HG03432 (cell line): ENCODE results near the gene LAPTM5.
"Not testable (repeated sequence)": the region's sequence is repeated elsewhere in the genome, so short reads cannot be mapped to it uniquely, and the experiment has no call there.

Experiments
- ATAC-seq: cut with Tn5 transposase; IDR thresholded peaks from one replicate; pipeline ENCODE4 v1.9.1; 2021; ENCODE audit warnings: mild to moderate bottlenecking, moderate library complexity; ENCODE audit not compliant: unreplicated experiment

Gene LAPTM5, protein sequence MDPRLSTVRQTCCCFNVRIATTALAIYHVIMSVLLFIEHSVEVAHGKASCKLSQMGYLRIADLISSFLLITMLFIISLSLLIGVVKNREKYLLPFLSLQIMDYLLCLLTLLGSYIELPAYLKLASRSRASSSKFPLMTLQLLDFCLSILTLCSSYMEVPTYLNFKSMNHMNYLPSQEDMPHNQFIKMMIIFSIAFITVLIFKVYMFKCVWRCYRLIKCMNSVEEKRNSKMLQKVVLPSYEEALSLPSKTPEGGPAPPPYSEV

DNA sequence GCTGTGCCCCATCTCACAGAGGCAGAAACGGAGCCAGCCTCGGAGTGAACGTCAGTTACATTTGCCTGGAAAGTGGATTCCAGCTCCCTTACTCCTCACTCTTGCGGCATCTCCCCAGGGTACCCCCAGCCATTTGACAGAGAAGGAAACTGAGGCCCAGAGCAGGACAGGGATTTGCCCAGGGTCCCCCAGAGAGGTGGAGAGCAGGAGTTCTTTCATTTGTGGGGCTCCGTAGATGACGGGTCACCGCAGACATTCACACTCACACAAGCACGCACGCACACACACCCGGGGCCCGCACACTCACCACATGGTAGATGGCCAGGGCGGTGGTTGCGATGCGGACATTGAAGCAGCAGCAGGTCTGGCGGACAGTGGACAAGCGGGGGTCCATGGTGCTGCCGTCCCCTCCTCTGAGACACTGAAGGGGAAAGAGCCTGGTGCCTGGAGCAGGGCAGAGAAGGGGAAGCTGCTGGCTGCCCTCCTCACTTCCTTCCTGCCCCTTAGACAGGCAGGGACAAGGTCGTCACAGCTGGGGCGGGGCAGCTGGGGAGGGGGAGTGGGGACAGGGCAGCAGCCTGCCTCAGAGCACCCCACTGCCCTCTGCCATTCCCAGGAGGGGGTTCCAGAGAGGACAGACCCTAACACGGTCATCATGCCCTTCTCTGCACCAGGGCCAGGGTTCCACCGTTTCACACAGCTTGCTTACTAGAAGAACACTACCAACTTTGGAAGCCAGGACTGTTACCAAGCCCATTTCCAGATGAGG, at the start of gene LAPTM5:
LAPTM5 (minus strand) TSS at position 423 of the 769 bp plus-strand sequence; CDS start at position 394, 29 bp downstream.
- no peak for ATAC-seq

DNA sequence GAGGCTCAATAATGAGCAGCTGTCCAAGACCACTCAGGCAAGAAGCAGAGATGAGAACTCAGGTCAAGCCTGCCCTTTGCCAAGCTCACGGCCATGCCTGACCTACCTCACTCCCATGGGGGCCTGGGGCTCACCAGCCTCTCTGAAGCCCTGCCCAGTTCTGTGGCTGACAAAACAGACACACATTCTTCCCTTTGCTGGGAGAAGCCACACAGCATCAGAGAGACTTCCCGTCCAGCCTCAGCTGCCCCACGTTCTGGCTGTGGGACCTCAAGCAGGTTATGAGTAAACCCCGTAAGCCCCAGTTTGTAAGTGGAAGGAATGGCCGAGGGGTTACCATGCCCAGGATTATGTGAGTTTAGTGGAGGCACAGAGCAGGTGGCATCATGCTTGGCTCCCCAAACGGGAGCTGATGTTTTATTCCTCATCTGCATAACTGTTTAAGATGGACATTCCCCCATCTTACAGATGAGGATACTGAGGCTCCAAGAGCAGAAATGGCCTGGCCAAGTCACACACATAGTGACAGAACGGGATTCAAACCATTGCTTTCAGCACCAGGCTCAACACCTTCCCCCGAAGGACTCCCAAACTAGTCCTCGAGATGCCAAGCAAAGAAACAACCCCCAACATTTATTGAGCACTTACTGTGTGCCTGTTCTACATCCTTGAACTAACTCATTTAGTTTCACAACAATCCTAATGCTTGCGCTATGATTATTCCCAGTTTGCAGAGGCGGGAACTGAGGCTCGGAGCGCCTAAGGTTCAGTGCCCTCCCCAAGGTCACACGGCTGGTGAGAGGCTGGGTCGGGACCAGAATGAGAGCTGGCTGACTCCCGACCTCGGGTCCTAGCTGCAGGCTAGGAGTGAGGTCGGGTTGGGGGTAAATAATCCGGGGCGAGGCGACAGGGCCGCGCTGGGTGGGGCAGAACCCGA, 49.1 kb upstream of the LAPTM5 start:
- ATAC-seq: no peak

DNA sequence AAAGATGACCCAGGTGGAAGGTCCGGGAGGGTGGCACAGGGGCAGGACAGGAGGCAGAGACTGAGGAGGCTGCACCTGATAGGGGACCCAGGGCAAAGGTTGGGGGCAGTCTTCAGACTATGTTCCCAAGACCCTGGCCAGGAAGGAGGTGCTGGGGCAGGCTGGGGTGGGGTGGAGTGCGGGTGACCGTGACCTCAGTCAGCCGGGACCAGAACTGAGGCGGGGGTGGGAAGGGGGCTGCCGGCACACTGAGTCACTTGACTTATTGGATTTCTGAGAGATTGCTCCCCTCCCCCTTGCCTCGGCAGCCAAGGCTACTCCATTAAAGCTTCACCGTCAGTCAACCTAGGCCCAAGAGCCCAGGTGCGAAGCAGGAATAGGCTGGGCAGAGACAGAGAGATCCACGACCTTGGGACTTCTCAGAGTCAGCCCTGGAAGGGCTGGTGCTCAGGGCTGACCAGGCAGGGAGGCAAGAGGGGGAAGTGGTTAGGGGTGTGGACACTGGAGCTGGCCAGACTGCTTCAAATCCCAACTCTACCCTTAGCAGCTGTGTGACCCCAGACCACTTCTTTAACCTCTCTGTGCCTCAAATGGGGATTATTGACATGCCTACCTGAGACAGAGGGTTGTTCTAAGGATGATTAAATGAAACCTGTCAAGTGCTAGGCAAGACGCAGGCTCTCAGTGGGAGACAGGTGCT, 47.9 kb upstream of the LAPTM5 start:
- ATAC-seq: no peak

DNA sequence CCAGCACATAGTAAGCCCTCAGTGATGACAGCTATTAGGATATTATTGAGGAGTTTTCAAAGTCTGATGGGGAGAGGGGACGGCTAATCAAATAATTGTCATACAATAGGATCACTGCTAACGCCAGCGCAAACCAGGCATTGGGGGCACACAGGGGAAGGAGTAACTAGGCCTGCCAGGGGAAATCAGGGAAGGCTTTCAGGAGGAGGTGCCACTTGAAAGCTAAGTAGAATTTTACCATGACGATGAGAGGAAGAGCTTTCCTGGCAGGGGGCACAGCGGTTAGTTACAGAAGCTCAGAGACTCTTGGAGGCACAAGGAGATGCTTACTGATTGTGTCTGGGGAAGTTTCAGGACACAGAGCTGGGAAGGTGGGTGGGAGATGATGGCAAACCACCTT, 47.2 kb upstream of the LAPTM5 start:
- no peak for ATAC-seq

DNA sequence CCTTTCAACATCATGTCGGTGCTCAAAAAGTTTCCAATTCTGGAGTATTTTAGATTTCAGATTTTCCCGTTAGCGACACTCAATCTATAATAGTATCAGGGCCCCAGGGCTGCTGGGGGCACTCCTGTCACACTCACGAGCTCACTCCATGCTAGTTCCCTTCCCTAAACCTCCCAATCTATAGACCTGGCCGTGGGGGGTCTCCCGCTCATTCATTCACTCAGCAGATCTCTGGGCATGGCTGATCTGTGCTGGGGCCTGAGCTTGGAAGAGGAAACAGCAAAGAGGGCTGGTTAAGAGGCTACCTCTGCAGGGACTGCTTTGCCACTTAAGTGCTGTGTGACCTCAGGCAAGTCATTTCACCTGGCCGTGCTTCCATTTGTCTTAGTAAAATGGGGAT, 46.8 kb upstream of the LAPTM5 start:
- no peak for ATAC-seq

DNA sequence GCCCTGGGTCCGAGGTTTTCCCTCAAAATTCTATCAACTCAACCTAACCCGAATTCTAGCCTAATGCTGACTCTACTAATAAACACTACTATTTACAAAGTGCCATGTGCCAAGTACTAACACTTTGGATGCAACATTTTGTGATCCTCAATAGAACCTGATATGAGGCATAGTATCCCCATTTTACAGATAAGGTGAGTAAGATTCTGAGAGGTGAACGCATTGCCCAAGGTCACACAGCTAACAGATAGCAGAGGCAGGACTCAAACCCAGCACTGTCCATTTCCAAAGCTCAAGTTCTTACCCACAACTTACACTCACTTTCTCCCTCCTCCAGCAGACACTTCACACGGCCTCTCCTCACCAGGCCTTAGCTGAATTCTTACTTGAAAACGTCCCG, 46.0 kb upstream of the LAPTM5 start:
- no peak for ATAC-seq

DNA sequence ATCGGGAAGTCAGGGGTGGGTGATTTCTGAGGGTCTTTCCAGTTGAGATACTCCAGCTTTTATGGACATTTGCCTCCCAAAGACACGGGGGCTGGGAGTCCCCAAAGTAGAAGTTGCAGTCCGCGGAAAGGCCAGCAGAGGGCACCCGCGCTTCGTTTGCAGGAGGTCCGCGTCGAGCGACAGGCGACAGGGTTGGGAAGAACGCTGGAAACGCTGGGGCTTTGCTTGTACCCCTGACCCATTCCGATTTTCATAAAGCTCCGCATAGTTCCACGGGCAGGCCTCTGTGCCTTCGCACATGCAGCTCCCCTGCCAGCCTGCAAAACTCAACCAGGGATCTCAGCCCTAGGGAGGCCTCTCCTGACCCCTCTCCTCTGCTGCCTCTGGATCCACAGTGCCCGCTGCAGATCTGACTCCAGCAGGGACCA, 44.2 kb upstream of the LAPTM5 start:
- no peak for ATAC-seq

DNA sequence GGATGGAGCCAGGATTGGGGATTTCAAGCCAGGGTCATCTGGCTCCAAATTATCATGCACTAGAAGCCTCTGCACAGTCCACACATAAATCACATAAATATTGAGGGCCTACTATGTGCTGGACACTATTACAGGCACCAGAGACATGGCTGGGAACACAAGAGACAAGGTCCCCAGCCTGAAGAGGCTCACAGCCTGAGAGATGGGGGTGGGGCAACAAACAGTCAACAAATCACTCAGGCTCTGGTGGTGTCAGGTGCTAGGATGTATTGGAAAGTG, 41.6 kb upstream of the LAPTM5 start:
- no peak for ATAC-seq

DNA sequence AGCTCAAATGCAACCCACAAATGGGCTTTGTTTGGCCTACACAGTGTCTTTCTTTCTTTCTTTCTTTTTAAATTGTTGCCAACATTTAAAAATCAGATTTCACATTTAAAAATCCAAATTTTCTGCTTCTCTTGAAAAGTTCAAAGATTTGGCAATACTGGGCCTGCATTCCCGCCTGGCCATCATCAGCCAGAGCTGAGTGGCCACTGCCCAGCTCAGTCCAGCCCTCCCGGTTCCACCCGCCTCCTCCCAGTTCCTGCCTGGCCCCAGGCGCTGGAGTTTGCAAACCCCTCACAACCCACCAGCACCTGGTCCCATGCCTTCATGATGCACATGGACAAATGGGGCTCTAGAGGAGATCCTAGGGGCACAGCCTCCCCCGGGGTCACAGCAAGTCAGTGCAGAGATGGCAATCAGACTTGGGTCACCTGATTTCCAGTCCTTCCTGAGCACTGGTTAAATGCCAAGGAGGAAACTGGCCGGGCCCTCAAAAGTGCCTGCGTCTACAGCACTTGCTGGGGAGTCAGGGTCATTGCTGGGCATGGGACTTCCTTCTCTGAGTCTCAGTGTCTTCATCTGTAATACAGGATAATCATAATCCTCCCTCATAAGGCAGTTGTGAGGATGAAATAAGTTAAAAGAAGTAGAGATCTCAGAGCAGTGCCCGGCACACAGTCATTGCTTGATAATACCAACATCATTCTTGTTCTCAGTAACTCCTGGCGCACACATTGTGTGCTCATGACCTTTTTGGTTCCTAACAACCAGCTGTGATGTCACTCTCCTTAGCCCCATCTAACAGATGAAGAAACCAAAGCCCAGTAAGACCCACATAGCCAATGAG, 41.0 kb upstream of the LAPTM5 start:
- ATAC-seq: no peak

DNA sequence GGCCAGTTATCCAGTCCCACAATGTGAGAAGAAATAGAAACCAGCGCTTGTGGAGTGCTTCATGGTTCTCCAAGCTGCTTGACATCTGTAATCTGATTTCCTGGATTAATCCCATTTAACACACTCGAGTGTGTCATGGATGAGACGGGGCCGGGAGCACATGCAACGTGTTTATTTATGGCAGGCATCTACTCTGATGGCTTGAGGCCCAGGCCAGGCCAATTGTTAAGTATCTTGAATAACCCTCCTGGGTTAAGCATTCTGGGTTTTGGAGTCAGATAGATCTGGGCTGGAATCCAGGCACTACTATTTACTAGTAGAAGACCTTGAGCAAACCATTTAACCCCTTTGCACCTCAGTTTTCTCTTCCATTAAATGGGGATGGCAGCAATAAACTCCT, 37.5 kb upstream of the LAPTM5 start:
- ATAC-seq: no peak

DNA sequence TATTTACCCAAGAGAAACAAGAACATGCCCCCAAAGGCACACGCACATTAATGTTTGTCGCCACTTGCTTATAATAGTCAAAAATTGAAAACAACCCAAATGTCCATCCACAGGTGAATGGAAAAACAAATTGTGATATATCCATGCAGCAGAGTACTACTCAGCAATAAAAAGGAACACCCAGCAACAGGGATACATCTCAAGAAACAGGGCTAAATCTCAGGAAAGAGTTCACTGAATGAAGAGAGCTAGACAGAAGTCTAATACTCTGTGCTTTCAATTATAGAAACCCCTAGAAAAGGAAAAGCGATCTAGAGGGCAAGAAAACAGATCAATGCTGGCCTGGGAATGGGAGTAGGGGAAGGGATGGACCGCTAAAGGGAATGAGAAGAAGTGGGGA, 36.7 kb upstream of the LAPTM5 start:
- no peak for ATAC-seq

DNA sequence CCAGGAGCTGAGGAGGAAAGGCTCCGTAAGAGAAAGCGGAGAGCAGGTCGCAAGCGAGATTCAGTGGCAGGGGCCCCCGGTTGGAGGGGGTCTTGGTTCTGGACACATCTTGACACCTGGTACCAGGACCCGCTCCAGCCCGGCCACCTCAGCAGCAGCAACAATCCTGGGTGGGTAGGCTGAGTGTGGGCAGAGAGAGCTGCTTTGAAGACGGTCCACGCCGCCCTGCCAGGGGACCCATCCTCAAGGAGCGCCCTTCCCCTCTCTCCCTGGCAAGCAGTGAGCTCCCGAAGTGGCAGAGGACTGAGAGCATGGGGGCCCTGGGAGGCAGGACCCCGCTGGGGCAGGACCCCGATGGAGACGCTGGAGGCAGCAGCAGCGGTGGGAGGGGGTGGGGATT, 35.6 kb upstream of the LAPTM5 start:
- no peak for ATAC-seq

DNA sequence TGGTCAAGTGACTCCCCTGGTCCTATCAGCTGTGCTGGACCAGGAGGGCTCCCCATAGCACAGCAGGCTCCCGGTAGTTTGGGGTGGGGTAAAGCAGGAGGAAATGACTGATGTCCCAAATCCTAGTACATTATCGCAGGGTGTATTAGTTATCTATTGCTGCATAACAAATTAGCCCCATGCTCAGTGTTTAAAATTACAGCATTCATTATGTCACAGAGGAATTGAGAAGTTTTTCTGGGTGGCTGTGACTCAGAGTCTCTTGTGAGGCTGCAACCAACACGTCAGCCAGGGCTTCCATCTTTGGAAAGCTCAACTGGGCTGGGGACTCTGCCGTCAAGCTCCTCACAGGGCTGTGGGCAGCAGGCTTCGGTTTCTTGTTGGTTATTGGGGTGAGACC, 34.3 kb upstream of the LAPTM5 start:
- no peak for ATAC-seq

DNA sequence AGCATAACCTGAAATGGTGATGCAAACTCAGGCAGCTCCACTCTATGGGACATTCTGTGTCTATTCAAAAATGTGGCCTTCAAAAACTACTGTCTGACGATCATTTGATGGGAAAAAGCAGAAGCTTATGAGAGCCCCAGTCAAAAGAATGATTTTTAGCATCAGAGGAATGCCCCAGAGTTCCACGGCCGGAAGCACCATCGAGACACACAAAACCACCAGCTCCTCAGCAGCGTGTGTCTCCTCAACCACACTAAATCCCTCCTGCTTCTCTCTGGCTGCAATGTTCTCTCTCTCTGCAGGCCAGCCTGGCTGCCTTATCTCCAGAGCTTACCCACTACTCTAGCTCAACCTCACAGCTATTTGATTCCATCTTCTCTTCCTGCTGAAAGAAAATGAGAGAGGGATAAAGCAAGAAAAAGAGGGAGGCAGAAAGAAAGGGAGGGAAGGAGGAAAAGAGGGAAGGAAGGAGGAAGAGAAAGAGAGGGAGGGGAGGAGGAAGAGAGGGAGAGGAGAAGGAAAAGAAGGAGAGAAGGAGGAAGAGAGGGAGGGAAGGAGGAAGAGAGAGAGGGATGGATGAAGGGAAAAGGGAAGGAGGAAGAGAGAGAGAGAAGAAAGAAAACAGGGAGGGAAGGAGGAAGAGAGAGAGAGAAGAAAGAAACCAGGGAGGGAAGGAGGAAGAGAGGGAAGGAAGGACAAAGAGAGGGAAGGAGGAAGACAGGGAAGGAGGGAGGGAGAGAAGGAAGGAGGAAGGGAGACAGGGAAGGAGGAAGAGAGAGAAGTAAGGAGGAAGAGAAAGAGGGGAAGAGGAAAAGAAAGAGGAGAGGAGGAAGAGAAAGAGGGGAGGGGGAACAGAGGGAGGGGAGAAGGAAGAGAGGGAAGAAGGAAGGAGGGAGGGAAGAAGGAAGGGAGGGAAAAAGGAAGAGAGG, 33.5 kb upstream of the LAPTM5 start:
- ATAC-seq: no peak

DNA sequence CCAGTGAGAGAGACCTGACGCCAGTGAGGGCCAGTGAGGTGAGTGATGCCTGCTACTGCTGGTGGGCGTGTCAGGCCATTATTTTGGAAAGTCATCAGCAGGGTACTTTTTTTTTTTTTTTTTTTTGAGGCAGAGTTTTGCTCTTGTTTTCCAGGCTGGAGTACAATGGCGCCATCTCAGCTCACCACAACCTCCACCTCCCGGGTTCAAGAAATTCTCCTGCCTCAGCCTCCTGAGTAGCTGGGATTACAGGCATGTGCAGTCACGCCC, 32.6 kb upstream of the LAPTM5 start:
- ATAC-seq: not testable (repeated sequence)

DNA sequence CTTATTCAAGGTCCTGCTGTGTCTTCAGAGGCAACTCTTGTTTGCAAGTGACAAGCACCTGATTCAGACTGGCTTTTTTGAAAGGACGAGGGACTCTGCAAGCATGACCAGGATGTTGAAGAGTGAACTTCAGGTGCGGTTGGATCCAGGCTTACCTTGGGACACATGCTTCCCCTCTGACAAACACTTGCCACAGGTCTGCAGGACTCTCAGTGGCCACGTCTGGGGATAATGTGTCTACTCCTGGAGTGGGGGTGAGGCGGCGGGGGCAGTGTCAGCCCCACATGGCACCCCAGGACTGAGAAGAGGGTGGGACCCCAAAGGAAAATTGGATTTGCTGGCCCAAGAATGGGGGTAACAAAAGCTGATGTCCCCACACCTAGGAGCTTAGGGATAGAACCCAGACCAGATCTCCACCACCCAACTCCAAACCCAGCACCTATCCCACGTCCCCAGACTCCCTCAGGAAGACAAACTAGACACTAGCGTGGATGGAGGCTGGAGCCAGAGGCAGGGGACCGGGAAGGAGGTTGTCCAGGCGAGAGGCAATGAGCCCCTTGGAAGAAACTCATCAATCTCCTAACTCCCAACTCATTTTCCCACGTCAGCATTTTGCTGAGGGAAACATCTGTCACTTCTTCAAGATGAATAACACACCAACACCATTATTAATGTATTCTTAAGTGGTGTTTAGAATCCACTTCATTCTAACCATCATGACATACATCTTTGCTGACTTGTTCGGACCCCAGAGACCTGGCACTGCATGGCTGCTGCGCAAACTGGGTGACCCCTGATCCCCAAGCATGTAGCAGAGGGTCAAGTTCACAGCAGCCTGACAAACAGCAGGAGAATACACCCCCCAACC, 32.0 kb upstream of the LAPTM5 start:
- ATAC-seq: no peak

DNA sequence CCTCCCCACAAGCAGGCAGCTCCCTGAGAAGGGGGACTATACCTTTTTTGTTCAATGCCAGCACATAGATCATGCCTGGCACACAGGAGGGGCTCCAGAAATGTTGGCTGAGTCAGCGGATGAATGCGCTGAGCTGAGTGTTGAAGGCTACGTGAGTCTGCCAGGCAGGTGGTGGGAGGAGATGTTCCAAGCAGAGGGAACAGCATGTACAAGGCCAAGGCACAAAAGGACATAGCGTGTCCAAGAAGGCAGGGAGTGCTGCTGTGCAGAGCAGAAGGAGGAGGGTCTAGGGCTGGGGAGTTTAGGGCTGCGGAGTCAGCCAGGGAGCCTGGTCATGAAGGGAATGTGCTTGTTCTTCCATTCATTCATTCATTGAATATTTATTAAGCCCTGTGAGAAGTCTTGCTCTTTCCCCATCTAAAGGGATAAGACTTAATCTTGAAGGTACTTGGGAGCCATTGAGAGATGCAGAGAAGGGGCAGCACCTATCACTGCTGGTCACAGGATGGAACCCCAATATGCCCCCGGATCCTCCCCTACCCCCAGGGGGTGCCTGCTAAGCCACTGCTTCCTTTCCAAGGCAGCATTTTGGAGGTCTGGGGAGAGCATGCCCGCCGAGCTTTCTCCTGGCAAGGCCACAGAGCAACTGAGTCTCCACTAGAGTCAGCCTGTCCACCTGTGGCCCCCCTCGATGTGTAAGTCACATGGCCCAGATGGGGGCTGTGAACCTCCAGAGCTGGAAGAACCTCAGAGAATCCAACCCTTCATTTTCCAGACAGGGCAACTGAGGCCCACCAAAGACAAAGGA, 31.2 kb upstream of the LAPTM5 start:
- ATAC-seq: no peak
